Activated naive CD4-positive, alpha-beta T cell treated with anti-CD3 and anti-CD28 coated beads, Interleukin-2, amount 50 U/mL, for 16 hours (primary cell): ENCODE results near the gene HNRNPF.

Experiments
- DNase-seq: peaks from one replicate; pipeline ENCODE4 v3.0.0-alpha.2; 2020

Gene HNRNPF

DNA sequence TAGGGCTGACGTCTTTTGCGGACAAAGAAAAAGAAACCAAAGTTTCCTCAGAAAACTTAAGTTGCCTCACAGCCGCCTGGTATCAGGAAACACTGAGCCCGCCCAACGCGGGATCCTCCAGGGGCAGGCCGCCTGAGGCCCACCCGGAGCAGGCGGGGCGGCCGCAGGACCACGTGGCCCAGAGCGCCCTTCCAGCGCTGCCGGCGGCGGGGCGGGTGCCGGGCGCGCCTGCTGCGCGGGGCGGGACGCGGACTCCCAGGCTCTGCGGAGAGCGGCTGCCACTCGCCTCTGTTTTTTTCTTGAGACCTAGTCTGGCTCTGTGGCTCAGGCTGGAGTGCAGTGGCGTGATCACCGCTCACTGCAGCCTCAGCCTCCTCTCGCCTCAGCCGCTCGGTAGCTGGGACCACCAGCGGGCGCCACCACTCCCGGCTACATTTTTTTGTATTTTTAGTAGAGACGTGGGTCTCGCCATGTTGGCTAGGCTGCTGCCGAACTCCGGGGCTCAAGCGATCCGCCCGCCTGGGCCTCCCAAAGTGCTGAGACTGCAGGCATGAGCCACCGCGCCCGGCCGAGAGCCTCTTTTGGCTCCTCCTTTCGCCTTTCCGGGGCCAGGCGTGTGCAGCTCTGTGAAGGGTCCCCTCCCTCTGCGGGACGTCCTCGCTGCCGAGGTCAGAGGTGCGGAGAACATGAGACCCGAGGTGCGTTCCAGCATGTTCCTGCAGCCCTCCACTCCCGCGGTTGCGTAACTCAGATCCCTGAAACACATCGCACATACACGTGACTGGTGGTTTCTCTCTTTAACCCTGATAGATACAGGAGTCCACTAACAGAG, 11.6 kb upstream of the HNRNPF start:
- DNase-seq = peak; percentile 79

GRCh38 chr10:43419997-43420368, 11.0 kb upstream of the HNRNPF start:
- DNase-seq = no peak

GRCh38 chr10:43417950-43418768, 9.2 kb upstream of the HNRNPF start:
- no peak for DNase-seq

- no peak for DNase-seq
Measured at GRCh38 chr10:43415544-43415943, 6.6 kb upstream of the HNRNPF start.

GRCh38 chr10:43411536-43411935, 2.5 kb upstream of the HNRNPF start:
- DNase-seq = no peak

DNA sequence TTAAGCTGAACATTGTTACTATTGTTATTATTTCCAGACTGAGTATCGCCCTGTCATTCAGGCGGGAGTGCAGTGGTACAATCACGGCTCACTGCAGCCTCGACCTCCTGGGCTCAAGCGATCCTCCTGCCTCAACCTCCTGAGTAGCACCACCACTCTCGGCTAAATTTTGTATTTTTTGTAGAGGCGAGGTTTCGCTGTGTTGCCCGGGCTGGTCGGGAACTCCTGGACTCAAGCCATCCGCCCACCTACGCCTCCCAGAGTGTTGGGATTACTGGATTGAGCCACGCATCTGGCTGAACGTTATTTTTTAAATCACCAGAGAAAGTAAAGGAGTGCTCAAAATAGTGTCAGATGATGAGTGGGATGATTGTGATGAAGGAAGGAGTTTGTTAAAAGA, 1.4 kb upstream of the HNRNPF start:
- no peak for DNase-seq

DNA sequence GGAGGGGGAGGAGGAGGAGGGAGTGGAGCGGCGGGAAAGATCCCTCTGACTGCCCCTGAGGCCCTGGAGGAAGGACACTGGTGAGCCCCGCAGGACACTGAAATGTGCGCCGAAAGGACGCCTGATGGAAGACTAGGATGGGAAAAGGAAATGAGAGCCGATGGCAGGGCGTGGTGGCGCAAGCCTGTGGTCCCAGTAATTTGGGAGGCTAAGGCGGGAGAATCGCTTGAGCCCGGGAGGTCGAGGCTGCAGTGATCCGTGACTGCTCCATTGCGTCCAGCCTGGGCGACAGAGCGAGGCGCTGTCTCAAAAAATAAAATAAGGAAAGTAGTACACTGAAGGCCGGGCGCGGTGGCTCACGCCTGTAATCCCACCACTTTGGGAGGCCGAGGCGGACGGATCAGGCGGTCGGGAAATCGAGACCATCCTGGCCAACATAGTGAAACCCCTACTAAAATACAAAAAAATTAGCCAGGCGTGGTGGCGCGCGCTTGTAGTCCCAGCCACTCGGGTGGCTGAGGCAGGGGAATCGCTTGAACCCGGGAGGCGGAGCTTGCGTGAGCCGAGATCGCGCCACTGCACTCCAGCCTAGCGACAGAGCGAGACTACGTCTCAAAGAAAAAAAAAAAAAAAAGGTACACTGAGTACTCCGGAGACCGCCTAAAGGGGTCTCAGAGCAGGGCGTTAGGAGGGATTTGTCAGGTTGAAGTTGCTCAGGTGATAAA, 561 bp upstream of the HNRNPF start:
- DNase-seq = peak; percentile 77

DNA sequence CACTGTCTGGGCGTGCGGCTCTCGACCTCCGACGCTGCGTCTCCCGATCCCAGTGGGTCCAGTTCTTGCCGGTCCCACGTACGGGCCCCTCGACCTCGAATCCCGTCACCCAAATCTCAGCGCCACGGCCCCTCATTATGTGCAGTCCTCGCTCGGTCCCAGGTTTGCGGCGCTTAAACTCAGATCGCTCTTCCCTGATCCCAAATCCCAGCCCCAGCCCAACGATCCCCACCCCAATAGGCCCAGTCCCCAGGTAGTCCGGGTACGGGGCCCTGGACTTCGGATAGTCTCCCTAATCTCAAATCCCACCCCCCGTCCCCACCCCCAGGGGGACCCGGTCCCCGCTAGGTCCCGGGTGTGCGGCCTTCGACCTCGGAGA, 666 bp downstream of the HNRNPF start:
- DNase-seq = no peak

DNA sequence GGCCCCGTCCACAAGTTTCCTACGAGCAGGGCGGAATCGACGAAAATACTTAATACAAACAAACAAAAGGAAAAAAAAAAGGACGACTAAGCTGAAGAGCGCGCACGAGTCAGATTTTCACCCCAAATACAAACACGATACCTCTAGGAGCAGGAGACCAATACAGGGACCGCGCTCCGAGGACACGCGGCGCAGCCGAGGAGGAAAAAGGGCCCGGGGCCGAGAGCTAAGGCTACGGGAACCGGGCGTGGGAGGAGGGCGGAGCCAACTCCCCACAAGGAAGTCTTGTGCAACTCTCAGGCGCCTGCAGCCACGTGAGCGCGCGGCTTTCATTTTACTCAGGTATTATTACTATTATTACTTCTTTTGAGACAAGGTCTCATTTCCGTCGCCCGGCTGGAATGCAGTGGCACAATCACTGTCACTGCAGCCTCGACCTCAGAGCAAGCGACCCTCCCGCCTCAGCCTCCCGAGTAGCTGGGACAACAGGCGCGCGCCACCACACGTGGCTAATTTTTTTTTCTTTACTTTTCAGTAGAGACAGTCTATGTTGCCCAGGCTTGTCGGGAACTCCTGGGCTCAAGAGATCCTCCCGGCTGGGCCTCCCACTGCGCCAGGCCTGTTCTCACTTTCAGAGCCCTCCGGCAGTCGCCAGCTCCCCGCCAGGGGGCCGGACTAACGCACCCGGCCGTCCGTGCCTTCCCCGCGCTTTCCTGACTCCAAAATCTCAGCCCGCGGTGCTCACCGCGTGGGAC, 1.2 kb downstream of the HNRNPF start:
- DNase-seq = peak; percentile 93

DNA sequence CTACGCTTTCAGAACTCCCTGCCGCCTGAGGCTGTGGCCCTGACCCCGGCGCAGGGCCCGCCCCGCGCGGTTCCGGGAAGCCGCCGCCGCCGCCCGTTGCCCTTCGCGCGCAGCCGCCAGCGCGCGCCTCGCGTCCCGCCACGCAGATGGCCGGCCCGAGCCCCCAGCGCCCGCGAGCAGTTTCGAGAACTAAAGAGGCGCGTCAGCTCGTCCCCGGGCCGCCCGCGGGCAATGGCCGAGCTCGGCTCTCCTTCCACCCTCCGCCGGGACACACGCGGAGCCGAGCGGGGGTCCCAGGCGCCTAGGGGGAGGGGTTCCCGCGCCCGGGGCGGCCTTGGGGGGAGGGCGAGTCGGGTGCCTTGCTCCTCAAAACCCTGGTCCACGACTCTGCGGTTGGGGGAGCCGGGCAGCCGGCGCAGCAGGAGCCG, 1.8 kb downstream of the HNRNPF start:
- DNase-seq = peak; percentile 56

- no peak for DNase-seq
Measured at GRCh38 chr10:43404704-43405084, 4.3 kb downstream of the HNRNPF start.

- DNase-seq = no peak
Measured at GRCh38 chr10:43403911-43404703, 4.9 kb downstream of the HNRNPF start.

- no peak for DNase-seq
Measured at GRCh38 chr10:43402880-43403452, 6.0 kb downstream of the HNRNPF start.

- no peak for DNase-seq
Measured at GRCh38 chr10:43402176-43402575, 6.8 kb downstream of the HNRNPF start.

DNA sequence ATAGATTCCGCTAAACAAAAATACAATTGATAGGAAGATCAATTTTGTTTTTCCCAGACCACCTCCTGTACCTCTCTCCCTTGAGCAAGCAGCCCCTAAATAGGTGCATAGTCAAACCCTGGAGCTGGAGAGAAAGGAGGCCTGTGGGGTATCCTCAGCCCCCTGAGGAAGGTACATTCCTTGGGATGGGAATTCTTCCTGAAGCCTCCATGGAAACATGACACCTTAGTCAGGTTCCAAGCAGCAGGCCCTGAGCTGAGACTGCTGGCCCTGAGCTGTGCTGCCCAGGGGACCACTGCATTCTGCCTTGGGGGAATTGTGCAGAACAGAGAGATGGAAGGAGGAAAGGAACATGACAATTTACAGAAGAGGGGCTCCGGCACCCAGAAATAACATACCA, 7.4 kb downstream of the HNRNPF start:
- no peak for DNase-seq

GRCh38 chr10:43399320-43400310, 9.4 kb downstream of the HNRNPF start:
- no peak for DNase-seq

DNA sequence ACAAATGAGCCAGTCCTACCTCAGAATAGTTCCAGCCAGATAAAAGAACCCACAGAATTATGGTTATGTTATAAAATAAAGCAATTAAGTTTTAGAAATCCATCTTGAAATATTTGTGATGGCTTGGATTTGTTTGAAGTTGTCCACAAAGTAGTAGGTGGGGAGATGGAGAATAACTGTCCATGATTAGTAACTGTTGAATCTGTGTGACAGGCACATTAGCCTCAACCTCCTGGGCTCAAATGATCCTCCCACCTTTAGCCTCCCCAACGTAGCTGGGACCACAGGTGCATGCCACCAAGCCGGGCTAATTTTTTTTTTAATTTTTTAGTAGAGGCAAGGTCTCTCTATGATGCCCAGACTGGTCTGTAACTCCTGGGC, 10.1 kb downstream of the HNRNPF start:
- no peak for DNase-seq

GRCh38 chr10:43396928-43397624, 11.9 kb downstream of the HNRNPF start:
- peak; percentile 71 for DNase-seq

DNA sequence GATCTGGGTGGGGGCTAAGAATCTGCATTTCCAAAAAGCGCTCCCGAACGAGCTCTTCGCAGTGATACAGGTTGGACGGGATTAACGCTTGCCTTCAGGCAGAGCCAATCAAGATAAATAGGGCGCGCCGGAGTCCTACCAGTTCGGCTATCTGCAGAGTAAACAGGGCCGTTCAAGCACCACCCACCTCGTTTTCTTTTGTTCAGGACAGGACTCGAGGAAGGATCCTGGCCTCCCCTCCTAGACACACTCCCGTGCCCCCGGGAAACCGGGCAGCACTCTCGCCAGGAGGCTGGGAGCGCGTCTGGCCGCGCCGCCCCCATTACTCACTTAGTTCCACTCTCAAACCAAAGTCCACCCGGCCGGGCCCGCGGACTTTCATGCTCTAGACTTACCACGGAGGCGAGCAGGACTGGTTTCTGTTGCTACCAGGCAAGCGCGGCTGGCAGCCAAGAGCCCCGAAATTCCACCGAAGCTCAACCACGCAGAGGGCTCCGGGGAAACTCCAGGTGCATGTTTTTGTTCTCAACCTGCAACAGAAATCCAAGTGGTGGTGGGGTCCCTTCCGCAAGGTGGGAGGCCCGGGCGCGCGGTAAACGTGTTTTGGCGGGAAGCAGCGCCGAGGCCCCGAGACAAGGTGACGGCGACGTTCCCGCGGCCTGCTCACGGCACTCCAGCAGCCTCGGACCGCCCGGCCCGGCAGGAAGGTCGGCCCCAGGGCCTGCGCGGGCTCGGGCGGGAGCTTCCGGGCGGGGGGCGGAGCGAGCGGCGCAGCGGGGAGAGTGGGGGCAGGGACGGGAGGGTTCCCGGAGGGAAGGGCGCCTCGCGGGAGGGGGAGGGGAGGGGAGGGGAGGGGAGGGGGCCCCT, 12.7 kb downstream of the HNRNPF start:
- peak; percentile 67 for DNase-seq
